GM18502 (cell line): ENCODE results near the gene ELMO1.

Experiments used
- ATAC-seq: cut with Tn5 transposase; IDR thresholded peaks from one replicate; pipeline ENCODE4 v1.9.1; 2021; ENCODE audit warnings: mild to moderate bottlenecking; ENCODE audit not compliant: unreplicated experiment, poor library complexity

Gene ELMO1

GRCh38 chr7:36919738-36920137, 528.9 kb downstream of the ELMO1 start:
- ATAC-seq: no peak

GRCh38 chr7:36918591-36918990, 530.1 kb downstream of the ELMO1 start:
- ATAC-seq: no peak

DNA sequence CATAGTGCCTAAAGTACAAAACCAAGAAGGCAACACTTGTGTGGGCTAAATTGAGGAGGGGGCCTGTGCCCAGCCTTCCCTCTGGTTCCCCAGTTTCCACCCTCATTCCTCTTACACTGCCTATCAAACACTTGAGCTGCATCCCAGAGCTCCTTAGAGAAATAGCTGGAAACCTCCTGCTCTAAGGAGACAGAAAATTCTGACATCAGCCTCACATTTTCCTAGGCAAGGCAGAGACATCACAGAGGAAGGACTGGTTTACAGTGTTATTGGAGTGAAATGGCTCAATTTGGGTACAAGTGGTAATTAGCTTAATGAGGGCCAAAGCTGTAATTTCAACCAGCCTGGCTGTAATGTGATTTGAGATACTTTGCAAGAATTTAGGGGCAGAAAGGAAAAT, 532.0 kb downstream of the ELMO1 start:
- no peak for ATAC-seq

DNA sequence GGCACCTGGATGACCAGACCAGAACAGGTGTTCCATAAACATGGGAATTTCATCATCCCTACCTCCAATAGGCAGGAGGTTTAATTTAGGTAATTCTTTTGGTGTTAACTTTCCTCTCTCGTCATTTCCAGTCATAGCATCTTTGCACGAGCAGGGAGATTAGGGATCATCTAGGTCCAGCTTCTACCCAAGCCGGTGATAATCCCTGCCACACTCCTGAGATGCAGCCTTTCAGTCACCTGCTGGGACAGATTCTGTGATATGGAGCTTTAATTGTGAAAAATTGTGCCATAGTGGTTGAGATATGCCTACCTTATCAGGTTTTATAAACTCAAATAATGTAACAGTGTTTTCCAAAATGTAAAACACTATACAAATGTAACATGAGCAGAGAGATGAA, 532.5 kb downstream of the ELMO1 start:
- no peak for ATAC-seq

- no peak for ATAC-seq
These were observed 536.9 kb downstream of the ELMO1 start for GRCh38 chr7:36911788-36912187.

- ATAC-seq: no peak
These were observed 537.8 kb downstream of the ELMO1 start for GRCh38 chr7:36910859-36911258.

DNA sequence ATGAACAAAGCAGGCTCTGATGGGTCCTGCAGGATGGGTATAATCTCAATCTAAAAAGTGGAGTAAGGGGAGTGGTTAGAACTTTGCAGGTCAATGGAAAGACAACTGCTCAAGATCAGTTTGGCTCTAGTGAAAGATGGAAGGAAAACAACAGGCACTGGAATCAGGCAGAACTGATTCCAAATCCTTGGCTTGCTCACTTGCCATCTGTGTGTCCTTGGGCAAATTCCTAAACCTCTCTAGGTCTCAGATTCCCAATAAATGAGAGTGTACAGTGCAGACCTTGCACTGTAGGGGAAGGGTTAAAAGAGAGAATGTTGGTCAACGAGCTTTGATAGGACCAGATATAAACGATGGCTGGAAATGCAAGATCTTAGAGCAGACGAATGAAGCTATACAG, 538.3 kb downstream of the ELMO1 start:
- no peak for ATAC-seq

GRCh38 chr7:36906956-36907635, 541.6 kb downstream of the ELMO1 start:
- no peak for ATAC-seq

DNA sequence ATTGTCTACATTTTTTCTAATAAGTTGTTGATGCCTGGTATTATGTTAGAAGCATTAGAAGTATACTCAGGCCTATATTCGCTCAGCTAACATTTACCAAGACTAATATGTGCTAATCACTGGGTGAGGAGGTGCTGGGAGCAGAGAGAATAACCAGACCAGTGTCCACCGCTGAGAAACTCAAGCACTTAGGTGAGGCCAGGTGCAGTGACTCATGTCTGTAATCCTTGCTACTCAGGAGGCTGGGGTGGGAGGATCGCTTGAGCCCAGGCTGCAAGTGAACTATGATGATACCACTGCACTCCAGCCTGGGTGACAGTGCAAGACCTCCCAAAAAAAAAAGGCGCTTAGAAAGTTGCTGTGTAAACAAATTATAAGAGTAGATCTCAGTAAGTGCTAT, 542.2 kb downstream of the ELMO1 start:
- no peak for ATAC-seq

GRCh38 chr7:36905841-36906240, 542.8 kb downstream of the ELMO1 start:
- ATAC-seq: no peak

- no peak for ATAC-seq
These were observed 543.9 kb downstream of the ELMO1 start for GRCh38 chr7:36904802-36905201.

DNA sequence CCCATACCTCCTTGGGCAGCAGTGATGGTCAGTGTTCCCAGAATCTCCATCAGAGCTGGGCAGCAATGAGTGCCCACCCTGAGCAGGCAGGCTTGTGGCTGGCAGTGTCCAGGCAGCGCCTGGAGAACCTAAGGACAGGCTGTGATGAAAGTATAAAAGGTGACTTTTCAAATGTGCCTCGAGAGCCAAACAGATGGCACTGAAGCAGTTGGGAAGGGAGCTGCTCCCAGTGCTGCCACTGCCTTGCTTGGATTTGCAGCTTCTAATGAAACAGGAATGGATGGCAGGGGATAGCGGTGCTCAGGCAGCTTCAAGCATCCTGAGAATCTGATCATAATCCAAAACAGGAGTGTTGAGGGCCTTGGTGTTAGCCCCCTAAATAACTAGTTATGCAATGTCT, 544.6 kb downstream of the ELMO1 start:
- ATAC-seq: no peak

GRCh38 chr7:36900988-36901710, 547.5 kb downstream of the ELMO1 start:
- no peak for ATAC-seq

DNA sequence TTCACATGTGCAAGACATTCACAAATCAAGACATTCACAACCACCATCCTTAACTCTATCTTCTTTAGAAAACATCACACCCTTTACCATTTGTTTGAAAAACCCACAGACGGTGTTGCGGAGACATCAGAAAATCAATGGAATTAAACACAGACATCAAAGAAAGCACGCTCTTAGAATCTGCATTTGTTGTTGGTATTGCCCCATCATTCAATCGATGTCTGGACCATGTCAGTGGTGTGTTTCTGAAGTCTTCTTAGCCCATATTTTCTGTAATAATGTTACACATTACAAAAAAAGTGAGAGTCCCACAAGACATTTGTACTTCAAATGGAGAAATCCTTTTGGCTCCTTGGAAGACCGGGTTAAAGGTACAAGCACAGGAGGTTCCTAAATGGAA, 550.5 kb downstream of the ELMO1 start:
- ATAC-seq: no peak

DNA sequence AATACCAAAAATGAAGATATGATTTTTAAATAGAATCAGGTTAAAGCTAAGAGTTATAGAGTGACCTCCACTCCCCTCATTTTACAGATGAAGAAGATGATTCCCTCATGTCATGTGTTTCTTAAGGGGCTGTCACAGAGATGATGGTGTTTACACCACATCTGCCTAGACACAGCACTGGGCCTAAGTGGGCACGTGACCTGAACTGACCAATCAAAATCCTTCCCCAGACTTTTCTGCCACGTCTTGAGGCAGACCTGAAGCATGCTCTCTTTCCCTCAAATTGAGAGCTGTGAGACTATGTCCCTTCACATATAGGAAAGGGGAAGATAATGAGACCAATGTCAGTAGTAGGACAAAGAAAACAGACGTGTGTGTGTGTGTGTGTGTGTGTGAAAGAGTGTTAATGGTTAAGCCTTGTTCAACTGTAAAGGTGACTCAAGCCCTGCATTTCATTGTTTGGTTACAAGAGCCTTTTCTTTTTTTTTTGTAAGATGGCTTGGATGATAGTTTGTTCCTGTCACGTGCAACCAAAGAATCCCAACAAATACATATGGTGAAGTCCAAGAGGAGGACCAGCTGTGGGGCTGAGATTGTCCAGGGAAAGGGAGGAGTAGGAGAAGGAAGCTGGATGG, 551.6 kb downstream of the ELMO1 start:
- ATAC-seq: no peak

- ATAC-seq: no peak
These were observed 552.2 kb downstream of the ELMO1 start for GRCh38 chr7:36896418-36896817.

- ATAC-seq: no peak
These were observed 553.5 kb downstream of the ELMO1 start for GRCh38 chr7:36895192-36895591.

DNA sequence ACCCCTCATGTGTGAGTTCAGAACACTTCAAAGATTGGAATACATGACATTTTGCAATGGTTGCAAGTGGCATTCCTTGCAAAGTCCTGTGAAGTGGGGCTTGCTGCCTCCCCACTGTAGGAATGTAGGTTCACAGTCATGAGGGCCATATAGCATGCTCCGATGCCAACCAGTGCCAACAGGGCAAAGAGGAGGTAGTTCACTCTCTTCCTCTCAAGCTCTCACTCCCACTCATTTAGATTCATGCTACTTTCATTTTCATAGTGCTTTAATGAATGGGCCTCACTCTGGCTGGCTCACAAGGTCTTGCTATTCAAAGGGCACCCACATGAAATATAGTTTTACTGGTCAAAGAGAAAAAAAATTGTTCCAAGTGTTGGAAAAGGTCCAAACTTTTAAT, 554.5 kb downstream of the ELMO1 start:
- ATAC-seq: peak; percentile 57

GRCh38 chr7:36889182-36889581, 559.5 kb downstream of the ELMO1 start:
- ATAC-seq: no peak

GRCh38 chr7:36887969-36888368, 560.7 kb downstream of the ELMO1 start:
- no peak for ATAC-seq

- ATAC-seq: no peak
These were observed 561.4 kb downstream of the ELMO1 start for GRCh38 chr7:36887233-36887632.

DNA sequence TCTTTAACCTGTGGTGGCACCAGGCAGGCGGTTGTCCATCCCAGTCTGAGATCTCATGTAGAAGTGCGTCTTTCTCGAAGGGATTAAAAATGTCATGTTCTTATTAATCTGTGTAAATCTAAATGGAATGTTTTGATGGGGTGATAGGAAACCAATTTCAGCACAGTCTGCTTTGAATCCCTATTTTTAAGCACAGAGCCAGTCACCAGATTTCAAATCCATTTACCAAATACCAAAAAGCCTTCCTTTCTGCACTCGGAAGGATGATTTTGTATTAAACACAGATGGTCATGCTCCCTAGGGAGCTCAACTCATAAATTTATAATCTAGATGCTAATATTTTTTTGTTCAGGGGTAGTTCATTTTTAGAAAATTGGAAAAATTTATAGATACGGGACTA, 563.8 kb downstream of the ELMO1 start:
- ATAC-seq: no peak
